ENCODE data around the gene TOLLIP.
"Not testable (repeated sequence)": the region's sequence is repeated elsewhere in the genome, so short reads cannot be mapped to it uniquely, and the experiment has no call there.

Gene TOLLIP

GRCh38 chr11:1271002-1271401, 38.4 kb downstream of the TOLLIP start:
- DNase-seq = peak; percentile 52
- H3K4me3 ChIP-seq (ENCODE audit: low read depth, low read length) = no peak overlapping the region
- no peak for TF ChIP-seq CTCF (IDR thresholded peaks at IDR 0.05; ENCODE audit: low read depth, low read length, missing control alignments)
- peaks cover 7% of the 10 kb centered on the region for H3K36me3 ChIP-seq (replicated peaks)
- in situ Hi-C loops (cut with HindIII; ENCODE audit: low pct_ligation_motif_present, low sequenced_read_pairs) = no loop called here
- H3K27ac ChIP-seq = no peak overlapping the region
- no peaks in the 10 kb centered on the region for H3K27me3 ChIP-seq (replicated peaks)

GRCh38 chr11:1270476-1270875, 39.0 kb downstream of the TOLLIP start:
- in situ Hi-C loops (cut with HindIII; ENCODE audit: low pct_ligation_motif_present, low sequenced_read_pairs) = no loop called here
- Histone ChIP-seq H3K4me3 (ENCODE audit: low read depth, low read length) (no peak overlapping the region), H3K27me3 (replicated peaks) (no peaks in the 10 kb centered on the region), H3K27ac (no peak overlapping the region), H3K36me3 (replicated peaks) (peaks cover 2% of the 10 kb centered on the region)
- no peak for DNase-seq
- TF ChIP-seq CTCF (IDR thresholded peaks at IDR 0.05; ENCODE audit: low read depth, low read length, missing control alignments) = no peak

GRCh38 chr11:1269957-1270356, 39.5 kb downstream of the TOLLIP start:
- Histone ChIP-seq H3K27me3 (replicated peaks) (no peaks in the 10 kb centered on the region), H3K36me3 (replicated peaks) (no peaks in the 10 kb centered on the region), H3K4me3 (ENCODE audit: low read depth, low read length) (no peak overlapping the region), H3K27ac (no peak overlapping the region)
- DNase-seq = no peak
- no peak for TF ChIP-seq CTCF (IDR thresholded peaks at IDR 0.05; ENCODE audit: low read depth, low read length, missing control alignments)
- in situ Hi-C loops (cut with HindIII; ENCODE audit: low pct_ligation_motif_present, low sequenced_read_pairs) = no loop called here

GRCh38 chr11:1267441-1268100, 41.9 kb downstream of the TOLLIP start:
- no peak for TF ChIP-seq CTCF (IDR thresholded peaks at IDR 0.05; ENCODE audit: low read depth, low read length, missing control alignments)
- Histone ChIP-seq H3K4me3 (ENCODE audit: low read depth, low read length) (no peak overlapping the region), H3K36me3 (replicated peaks) (no peaks in the 10 kb centered on the region), H3K27ac (no peak overlapping the region), H3K27me3 (replicated peaks) (no peaks in the 10 kb centered on the region)
- in situ Hi-C loops (cut with HindIII; ENCODE audit: low pct_ligation_motif_present, low sequenced_read_pairs) = no loop called here
- no peak for DNase-seq

GRCh38 chr11:1266976-1267375, 42.5 kb downstream of the TOLLIP start:
- H3K36me3 ChIP-seq (replicated peaks); H3K27me3 ChIP-seq (replicated peaks); DNase-seq; in situ Hi-C loops (cut with HindIII; ENCODE audit: low pct_ligation_motif_present, low sequenced_read_pairs); H3K4me3 ChIP-seq (ENCODE audit: low read depth, low read length); H3K27ac ChIP-seq: not testable (repeated sequence)

GRCh38 chr11:1265480-1265879, 44.0 kb downstream of the TOLLIP start:
- in situ Hi-C loops (cut with HindIII; ENCODE audit: low pct_ligation_motif_present, low sequenced_read_pairs); H3K4me3 ChIP-seq (ENCODE audit: low read depth, low read length): not testable (repeated sequence)

GRCh38 chr11:1264444-1264843, 45.0 kb downstream of the TOLLIP start:
- H3K4me3 ChIP-seq (ENCODE audit: low read depth, low read length); H3K27ac ChIP-seq; H3K36me3 ChIP-seq (replicated peaks); H3K27me3 ChIP-seq (replicated peaks); in situ Hi-C loops (cut with HindIII; ENCODE audit: low pct_ligation_motif_present, low sequenced_read_pairs): not testable (repeated sequence)
- peak; percentile 63 for TF ChIP-seq CTCF (IDR thresholded peaks at IDR 0.05; ENCODE audit: low read depth, low read length, missing control alignments)
- peak; percentile 77 for DNase-seq

More at GRCh38 chr11:1265480-1265879, 44.0 kb downstream of the TOLLIP start:
- not testable (repeated sequence) for DNase-seq; H3K27me3 ChIP-seq (replicated peaks); H3K27ac ChIP-seq; H3K36me3 ChIP-seq (replicated peaks)

All from brain microvascular endothelial cell (primary cell).